HG02973 (cell line): ENCODE data around the gene VPS54.

Source experiments
- ATAC-seq: cut with Tn5 transposase; IDR thresholded peaks from one replicate; pipeline ENCODE4 v1.9.1; 2021; ENCODE audit warnings: moderate library complexity; ENCODE audit not compliant: unreplicated experiment

Gene VPS54

GRCh38 chr2:63875559-63876245, 143.5 kb downstream of the VPS54 start:
- no peak for ATAC-seq

- ATAC-seq = no peak
Measured at GRCh38 chr2:63875131-63875527, 144.1 kb downstream of the VPS54 start.

- no peak for ATAC-seq
Measured at GRCh38 chr2:63874204-63875130, 144.8 kb downstream of the VPS54 start.

GRCh38 chr2:63872571-63873328, 146.5 kb downstream of the VPS54 start:
- no peak for ATAC-seq

- no peak for ATAC-seq
Measured at GRCh38 chr2:63871864-63872263, 147.4 kb downstream of the VPS54 start.

GRCh38 chr2:63870679-63871078, 148.5 kb downstream of the VPS54 start:
- no peak for ATAC-seq

- no peak for ATAC-seq
Measured at GRCh38 chr2:63866009-63866709, 153.1 kb downstream of the VPS54 start.

GRCh38 chr2:63865159-63865799, 153.9 kb downstream of the VPS54 start:
- ATAC-seq = no peak

GRCh38 chr2:63863707-63864106, 155.5 kb downstream of the VPS54 start:
- ATAC-seq = no peak

- no peak for ATAC-seq
Measured at GRCh38 chr2:63862806-63863205, 156.4 kb downstream of the VPS54 start.

- no peak for ATAC-seq
Measured at GRCh38 chr2:63861220-63861822, 157.9 kb downstream of the VPS54 start.

GRCh38 chr2:63858291-63858690, 160.9 kb downstream of the VPS54 start:
- ATAC-seq = no peak

- ATAC-seq = no peak
Measured at GRCh38 chr2:63856303-63856603, 163.0 kb downstream of the VPS54 start.

GRCh38 chr2:63855418-63856302, 163.6 kb downstream of the VPS54 start:
- ATAC-seq = no peak

GRCh38 chr2:63853527-63854310, 165.5 kb downstream of the VPS54 start:
- ATAC-seq = no peak

GRCh38 chr2:63851691-63852311, 167.4 kb downstream of the VPS54 start:
- ATAC-seq = no peak

- ATAC-seq = no peak
Measured at GRCh38 chr2:63850649-63851048, 168.6 kb downstream of the VPS54 start.

GRCh38 chr2:63850204-63850571, 169.0 kb downstream of the VPS54 start:
- ATAC-seq = no peak
